ENCODE results near the gene FBXL19.
A peak's percentile ranks its signal among the peaks of the same experiment; 100 is the strongest.
"Not testable (repeated sequence)": the region's sequence is repeated elsewhere in the genome, so short reads cannot be mapped to it uniquely, and the experiment has no call there.

Gene FBXL19

DNA sequence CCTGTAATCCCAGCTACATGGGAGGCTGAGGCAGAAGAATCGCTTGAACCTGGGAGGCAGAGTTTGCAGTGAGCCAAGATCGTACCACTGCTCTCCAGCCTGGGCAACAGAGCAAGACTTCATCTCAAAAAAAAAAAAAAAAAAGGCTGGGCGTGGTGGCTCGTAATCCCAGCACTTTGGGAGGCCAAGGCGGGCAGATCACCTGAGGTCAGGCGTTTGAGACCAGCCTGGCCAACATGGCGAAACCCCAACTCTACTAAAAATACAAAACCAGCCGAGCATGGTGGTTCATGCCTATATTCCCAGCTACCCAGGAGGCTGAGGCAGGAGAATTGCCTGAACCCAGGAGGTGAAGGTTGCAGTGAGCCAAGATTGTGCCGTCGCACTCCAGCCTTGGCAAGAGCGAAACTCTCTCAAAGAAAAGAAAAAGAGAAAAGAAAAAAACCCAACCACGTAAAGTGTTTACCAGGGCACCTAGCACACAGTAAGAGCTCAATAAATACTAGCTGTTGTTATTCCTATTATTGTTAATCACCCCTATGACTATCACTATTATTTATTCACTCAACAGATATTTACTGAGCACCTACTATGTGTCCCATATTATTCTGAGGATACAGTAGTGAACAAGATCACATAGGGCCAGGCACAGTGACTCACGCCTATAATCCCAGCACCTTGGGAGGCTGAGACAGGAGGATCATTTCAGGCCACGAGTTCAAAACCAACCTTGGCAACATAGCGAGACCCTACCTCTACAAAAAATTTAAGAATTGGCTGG is 32.1 kb upstream of the FBXL19 start:
- Mint-ChIP-seq H3K27ac (peak overlapping the region; percentile 52), H3K4me1 (ENCODE audit: low read depth) (peaks cover 37% of the 10 kb centered on the region), H3K36me3 (ENCODE audit: low read depth) (peaks cover 51% of the 10 kb centered on the region)
- H3K4me3 Mint-ChIP-seq, H3K9me3 Mint-ChIP-seq, DNase-seq, H3K27me3 Mint-ChIP-seq: not testable (repeated sequence)

DNA sequence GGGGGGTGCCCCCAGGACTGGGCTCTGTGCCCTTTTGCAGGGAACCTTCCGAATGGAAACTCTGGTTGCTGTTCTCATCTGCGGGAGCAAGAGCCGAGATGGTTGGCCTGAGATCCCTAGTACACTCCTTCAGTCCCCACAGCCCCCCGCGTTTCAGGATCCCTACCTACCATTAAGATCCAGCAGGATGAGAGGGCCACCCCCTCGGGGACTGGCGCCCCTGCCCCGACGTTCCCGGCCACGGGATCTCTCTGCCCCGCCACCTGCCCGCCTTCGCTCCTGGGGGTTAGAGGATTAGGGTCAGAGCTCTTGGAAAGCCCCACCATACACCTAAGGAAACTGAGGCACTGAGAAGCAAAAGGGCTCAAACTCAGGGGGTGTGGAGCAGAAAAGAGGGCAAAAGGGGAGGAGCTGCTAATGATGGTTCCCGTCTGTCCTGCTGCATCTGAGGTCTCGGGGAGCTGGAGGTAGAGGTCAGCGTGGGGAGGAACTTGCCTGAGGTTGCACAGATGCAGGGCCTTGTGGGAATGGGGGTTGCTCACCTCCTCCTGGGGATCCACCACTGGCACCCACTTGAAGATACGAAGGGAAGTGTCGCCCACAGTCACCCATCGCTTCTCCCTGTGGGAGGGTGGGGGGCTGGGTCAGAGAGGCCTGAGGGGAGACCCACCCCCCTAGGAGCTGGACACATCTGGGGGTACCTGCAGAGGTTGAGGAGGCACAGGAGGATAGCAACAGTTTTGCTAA is 30.5 kb upstream of the FBXL19 start:
- H3K9me3 Mint-ChIP-seq = no peaks in the 10 kb centered on the region
- no peaks in the 10 kb centered on the region for H3K27me3 Mint-ChIP-seq
- H3K27ac Mint-ChIP-seq = peak overlapping the region; percentile 75
- H3K4me3 Mint-ChIP-seq = peak overlapping the region; percentile 83
- H3K36me3 Mint-ChIP-seq (ENCODE audit: low read depth) = peaks cover 39% of the 10 kb centered on the region
- H3K4me1 Mint-ChIP-seq (ENCODE audit: low read depth) = peaks cover 47% of the 10 kb centered on the region
- no peak for DNase-seq

DNA sequence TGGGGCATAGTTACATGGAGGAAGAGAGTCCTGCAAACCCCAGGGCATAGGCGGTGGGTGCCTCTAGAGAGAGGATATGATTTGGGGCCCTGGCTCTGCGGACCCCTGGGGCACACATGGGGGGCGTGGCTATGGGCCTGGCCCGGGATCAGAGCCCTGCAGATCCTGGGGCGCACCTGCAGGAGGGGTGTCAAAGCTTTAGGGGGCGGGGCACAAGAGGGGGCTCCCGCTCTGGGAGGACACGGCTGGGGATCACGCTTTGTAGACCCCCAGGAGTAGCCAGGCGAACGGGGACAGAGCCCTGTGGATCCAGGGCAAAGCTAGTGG is 30.0 kb upstream of the FBXL19 start:
- H3K9me3 Mint-ChIP-seq = no peaks in the 10 kb centered on the region
- H3K4me3 Mint-ChIP-seq = peak overlapping the region; percentile 83
- peak; percentile 55 for DNase-seq

DNA sequence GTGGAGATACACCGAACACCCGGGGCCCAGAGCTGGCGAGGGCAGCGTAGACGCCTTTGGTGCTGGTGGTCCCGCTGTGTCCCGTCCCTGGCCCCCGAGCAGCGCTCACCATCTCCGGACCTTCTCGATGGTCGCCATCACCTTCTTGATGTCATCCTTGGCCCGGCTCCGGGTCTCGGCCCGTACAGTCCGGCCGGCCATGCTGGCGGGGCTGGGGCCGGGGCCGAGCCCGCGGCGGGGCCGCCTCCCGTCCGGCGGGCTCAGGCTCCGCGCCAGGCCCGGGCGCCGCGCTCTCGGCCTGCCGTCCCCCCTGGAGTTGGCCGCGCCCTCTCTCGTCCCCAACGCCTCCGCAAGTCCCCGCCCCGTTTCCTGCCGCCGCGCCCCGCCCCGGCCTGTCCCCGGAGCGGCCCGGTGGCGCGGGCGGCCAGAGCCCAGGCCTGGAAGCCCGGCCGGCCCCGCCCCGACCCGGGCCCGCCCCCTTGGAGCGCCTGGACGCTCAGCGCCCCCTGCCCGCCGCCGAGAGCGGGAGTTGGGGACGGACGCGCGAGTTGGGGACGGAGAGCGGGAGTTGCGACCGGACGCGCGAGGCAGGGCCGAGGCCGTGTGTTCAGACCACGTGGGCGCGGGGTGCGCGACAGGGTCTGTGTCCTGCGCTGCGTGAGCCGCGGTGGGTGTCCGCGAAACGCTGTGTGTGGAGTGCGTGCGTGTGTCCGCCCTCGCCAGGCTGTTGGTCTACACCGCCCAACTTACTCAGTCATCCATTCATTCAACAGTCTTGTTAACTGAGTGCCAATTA is 29.4 kb upstream of the FBXL19 start, which contains the start of gene BCL7C:
Gene BCL7C, minus strand, starts transcription at position 334 of the 796 bp plus-strand sequence. Its CDS starts 133 bp downstream, at position 201.
- peak within 1 kb of the TSS; percentile 91 for H3K27ac Mint-ChIP-seq
- peak within 1 kb of the TSS; percentile 83 for H3K4me3 Mint-ChIP-seq
- no peaks in the 10 kb centered on the region for H3K27me3 Mint-ChIP-seq
- H3K9me3 Mint-ChIP-seq = no peaks in the 10 kb centered on the region
- peak; percentile 91 for DNase-seq
- H3K4me1 Mint-ChIP-seq (ENCODE audit: low read depth) = peaks cover 46% of the 10 kb centered on the region
- peaks cover 30% of the 10 kb centered on the region for H3K36me3 Mint-ChIP-seq (ENCODE audit: low read depth)

More for the DNA sequence above, 30.0 kb upstream of the FBXL19 start:
- peak overlapping the region; percentile 75 for H3K27ac Mint-ChIP-seq
- peaks cover 36% of the 10 kb centered on the region for H3K36me3 Mint-ChIP-seq (ENCODE audit: low read depth)
- no peaks in the 10 kb centered on the region for H3K27me3 Mint-ChIP-seq
- H3K4me1 Mint-ChIP-seq (ENCODE audit: low read depth) = peaks cover 47% of the 10 kb centered on the region

DNA sequence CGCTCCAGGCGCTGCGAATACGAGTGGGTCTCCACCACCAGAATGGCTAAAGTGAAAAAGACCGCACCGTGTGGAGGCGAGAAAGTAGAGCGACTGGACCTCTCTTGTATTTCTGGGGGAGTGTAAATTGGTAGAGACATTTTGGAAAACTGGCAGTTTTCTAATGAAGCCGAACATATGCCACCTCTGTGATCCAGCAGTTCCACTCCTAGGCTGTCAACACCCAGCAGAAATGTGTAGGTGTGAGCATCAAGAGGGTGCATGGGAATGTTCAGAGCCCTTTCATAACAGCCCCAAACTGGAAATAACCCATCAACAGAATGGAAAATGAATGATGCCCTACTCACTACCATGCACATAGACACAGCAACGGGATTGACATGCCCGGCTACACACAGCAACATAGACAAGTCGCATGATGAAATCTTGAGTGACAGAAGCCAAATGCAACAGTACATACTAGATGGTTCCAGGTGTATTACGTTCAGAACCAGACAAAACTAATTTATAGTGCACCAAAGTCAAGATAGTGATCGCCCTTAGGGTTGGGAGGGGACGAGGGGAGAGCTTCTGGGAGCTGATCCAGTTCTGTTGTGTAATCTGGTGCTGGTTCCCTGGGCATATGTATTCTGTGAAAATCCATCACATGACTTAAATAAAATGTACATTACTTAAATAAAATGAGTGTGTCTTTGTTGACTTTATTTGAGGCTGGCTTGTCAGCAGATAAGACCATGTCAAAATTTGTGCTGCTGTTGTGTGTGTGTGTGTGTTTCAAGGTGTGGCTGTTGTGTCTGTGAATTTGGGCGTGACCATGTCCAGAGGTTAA is 28.6 kb upstream of the FBXL19 start:
- Mint-ChIP-seq H3K36me3 (ENCODE audit: low read depth) (peaks cover 23% of the 10 kb centered on the region), H3K27me3 (no peaks in the 10 kb centered on the region), H3K4me3 (peak overlapping the region; percentile 74), H3K4me1 (ENCODE audit: low read depth) (peaks cover 44% of the 10 kb centered on the region), H3K9me3 (no peaks in the 10 kb centered on the region), H3K27ac (peak overlapping the region; percentile 91)
- DNase-seq = no peak

DNA sequence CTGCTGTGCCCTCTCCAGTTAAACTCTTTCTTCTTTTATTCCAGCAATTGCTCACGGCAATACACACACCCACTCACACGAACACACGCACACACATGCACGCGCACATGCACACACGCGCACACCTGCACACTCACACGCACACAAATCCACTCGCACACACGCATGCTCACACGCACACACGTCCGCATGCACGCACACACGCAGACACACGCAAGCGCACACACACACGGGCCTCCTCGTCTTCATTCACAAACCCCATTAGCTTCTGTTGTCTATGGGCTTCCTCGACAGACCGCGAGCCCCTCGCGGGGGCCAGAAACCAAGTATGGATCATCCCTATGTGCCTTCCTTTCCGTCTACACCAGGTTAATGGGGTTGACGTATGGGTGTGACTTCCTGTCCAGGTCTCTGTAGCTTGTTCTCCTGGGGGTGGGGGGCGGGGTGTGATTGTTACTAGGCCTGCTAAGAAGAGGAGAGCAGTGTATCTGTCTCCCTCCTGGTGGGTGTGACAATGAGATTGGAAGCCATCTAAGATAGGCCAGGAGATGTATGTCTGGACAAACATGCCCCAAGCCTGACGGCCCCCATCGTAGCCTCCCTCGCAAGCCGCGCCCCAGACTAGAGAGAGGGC is 27.6 kb upstream of the FBXL19 start:
- Mint-ChIP-seq H3K4me1 (ENCODE audit: low read depth) (peaks cover 45% of the 10 kb centered on the region), H3K27ac (peak overlapping the region; percentile 61), H3K36me3 (ENCODE audit: low read depth) (peaks cover 17% of the 10 kb centered on the region)

DNA sequence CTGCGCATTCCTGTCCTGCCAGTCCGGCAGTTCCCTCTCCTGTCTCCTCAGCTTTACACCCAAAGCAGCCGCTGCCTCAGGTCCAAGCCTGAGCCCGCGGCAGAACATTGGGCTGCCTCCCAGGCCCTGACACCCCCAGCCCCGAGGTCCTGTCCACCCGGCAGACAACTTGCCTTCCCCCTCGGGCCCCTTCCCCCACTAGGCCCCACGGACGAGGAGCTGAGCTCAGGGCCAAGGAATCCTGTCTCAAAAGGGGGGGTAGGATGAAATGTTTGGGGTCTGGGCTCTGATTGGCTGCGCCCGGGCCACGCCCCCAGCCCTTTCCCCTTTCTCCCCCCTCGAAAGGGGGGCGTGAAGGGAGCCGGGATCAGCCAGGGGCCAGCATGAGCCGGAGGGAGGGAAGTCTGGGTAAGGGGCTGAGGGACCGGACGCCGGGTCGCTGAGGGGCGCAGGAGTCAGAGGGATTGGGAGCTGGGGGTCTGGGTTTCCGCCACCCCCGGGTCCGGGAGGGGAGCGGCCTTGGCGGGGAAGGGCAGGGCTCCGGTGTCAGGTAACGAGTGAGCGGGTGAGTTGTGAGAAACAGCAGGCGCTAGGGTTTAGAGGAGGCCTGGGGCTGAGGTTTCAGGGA is 27.0 kb upstream of the FBXL19 start, which contains the start of gene CTF1:
Gene CTF1, plus strand, starts transcription at position 354 of the 628 bp plus-strand sequence. Its CDS starts 30 bp downstream, at position 384.
- H3K4me3 Mint-ChIP-seq = peak within 1 kb of the TSS; percentile 66
- no peak for DNase-seq

More for the DNA sequence above, 27.6 kb upstream of the FBXL19 start:
- no peaks in the 10 kb centered on the region for H3K27me3 Mint-ChIP-seq
- no peak overlapping the region for H3K4me3 Mint-ChIP-seq
- DNase-seq = peak; percentile 36
- no peaks in the 10 kb centered on the region for H3K9me3 Mint-ChIP-seq

DNA sequence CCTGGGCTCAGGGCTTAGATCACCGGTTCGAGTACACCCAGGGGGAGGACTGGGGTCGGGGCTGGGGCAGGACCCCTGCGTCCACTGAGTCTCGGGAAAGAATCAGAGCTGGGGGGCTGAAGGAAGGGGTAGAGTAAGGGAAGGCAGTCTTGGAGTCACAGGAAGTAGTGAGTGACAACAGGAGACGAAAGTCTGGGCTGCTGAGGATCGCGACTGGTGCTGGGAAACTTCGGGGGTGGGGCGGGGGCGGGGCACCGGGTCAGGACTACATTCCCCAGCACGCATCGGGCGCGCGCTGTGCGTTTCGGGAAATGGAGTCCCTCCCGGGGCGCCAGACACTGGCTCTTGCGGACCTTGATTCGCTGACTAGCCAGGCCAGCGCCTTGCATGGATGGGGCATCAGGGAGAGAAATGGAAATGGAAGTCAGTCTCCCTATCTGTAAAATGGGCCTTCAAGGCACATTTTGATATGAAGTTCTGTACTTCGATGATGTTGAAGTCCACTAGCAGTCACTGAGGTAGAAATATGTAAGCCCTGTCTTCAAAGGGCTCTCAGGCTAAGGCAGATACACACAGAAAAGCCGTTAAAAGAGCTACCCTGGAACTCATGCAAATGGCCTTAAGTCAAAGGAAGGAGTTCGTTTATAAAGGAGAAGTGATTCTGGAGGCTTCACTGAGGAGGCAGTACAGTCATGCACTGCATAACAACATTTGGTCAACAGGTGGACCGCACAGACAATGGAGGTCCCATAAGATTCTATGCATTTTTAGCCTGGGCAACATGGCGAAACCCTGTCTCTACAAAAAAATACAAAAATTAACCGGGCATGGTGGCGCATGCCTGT is 26.3 kb upstream of the FBXL19 start:
- Mint-ChIP-seq H3K27ac (peak overlapping the region; percentile 92), H3K4me3 (peak overlapping the region; percentile 66), H3K4me1 (ENCODE audit: low read depth) (peaks cover 52% of the 10 kb centered on the region), H3K27me3 (no peaks in the 10 kb centered on the region), H3K9me3 (no peaks in the 10 kb centered on the region), H3K36me3 (ENCODE audit: low read depth) (peaks cover 7% of the 10 kb centered on the region)
- DNase-seq = peak; percentile 88

More for the DNA sequence above, 27.0 kb upstream of the FBXL19 start, which contains the start of gene CTF1:
- H3K27ac Mint-ChIP-seq = peak within 1 kb of the TSS; percentile 92
- H3K4me1 Mint-ChIP-seq (ENCODE audit: low read depth) = peaks cover 51% of the 10 kb centered on the region
- no peaks in the 10 kb centered on the region for H3K9me3 Mint-ChIP-seq
- peaks cover 11% of the 10 kb centered on the region for H3K36me3 Mint-ChIP-seq (ENCODE audit: low read depth)
- H3K27me3 Mint-ChIP-seq = no peaks in the 10 kb centered on the region

DNA sequence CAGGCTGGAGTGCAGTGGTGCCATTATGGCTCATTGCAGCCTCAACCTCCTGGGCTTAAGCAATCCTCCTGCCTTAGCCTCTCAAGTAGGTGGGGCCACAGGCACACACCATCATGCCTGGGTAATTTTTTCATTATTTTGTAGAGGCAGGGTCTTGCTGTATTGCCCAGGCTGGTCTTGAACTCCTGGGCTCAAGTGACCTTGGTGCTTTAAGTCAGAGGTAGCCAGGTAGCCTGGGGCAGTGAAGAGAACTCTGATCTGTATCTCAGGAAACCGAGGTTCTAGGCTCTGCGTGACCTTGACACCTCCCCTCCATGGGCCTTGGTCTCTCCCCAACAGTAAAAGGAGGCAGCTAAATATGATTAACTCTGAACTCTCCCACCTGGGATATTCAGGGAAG is 23.6 kb upstream of the FBXL19 start:
- no peak overlapping the region for H3K4me3 Mint-ChIP-seq
- no peaks in the 10 kb centered on the region for H3K27me3 Mint-ChIP-seq

DNA sequence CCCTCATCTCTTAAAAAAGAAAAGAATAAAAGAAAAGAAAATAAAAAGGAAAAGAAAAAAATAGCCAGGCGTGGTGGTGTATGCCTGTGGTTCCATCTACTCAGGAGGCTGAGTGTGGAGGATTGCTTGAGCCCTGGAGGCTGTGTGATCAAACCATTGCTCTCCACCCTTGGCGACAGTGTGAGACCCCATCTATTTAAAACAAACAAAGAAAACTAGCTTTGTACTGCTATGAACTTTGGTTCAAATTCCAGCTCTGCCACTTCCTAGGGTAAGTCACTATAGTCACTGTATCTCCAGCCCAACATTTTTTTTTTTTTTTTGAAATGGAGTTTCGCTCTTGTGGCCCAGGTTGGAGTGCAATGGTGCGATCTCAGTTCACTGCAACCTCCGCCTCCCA is 22.8 kb upstream of the FBXL19 start:
- no peaks in the 10 kb centered on the region for H3K27me3 Mint-ChIP-seq
- H3K36me3 Mint-ChIP-seq (ENCODE audit: low read depth) = no peaks in the 10 kb centered on the region
- DNase-seq = no peak
- peaks cover 44% of the 10 kb centered on the region for H3K4me1 Mint-ChIP-seq (ENCODE audit: low read depth)
- no peak overlapping the region for H3K27ac Mint-ChIP-seq
- no peak overlapping the region for H3K4me3 Mint-ChIP-seq
- H3K9me3 Mint-ChIP-seq = peaks cover 3% of the 10 kb centered on the region

More for the DNA sequence above, 23.6 kb upstream of the FBXL19 start:
- H3K4me1 Mint-ChIP-seq (ENCODE audit: low read depth) = peaks cover 51% of the 10 kb centered on the region
- no peak for DNase-seq
- H3K27ac Mint-ChIP-seq = no peak overlapping the region
- H3K9me3 Mint-ChIP-seq = peaks cover 3% of the 10 kb centered on the region
- no peaks in the 10 kb centered on the region for H3K36me3 Mint-ChIP-seq (ENCODE audit: low read depth)

DNA sequence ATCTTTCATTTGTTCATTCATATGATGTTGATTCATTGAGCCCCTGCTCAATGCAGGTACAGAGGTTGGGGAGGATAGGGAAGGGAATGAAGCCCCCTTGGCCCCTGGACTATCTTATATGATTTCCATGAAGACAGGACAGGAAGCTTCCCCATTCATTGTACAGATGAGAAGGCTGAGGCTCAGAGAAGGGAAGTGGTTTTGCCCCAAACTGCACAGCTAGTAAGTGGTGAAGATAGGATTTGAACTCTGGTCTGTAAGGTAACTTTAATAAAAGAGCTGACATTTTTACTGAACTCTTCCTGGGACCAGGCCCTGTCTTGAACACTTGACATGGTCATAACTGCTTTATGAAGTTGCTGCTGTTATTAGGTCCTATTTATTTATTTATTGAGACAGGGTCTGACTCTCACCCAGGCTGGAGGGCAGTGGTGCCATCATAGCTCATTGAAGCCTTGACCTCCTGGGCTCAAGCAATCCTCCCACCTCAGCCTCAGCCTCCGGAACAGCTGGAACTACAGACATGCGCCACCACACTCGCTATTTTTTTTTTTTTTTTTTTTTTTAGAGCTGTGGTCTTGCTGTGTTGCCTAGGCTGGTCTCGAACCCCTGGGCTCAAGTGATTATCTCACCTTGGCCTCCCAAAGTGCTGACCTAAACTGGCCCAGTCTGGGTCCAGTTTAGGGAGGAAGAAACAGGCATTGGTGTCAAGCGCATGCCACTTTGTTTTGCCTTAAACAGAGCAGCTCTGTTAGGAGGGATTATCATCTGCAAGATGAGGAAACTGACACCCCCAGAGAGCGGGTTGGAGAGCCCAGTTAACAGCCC is 22.0 kb upstream of the FBXL19 start:
- Mint-ChIP-seq H3K9me3 (peaks cover 3% of the 10 kb centered on the region), H3K27ac (peak overlapping the region; percentile 69), H3K4me1 (ENCODE audit: low read depth) (peaks cover 37% of the 10 kb centered on the region), H3K27me3 (no peaks in the 10 kb centered on the region), H3K4me3 (peak overlapping the region; percentile 69), H3K36me3 (ENCODE audit: low read depth) (no peaks in the 10 kb centered on the region)
- no peak for DNase-seq
